ENCODE data around the gene ZDHHC14. TPM values are rescaled to one million over a fixed set of nuclear protein-coding genes. Genes with fewer than 3 reads are reported as not detected.
"Not testable (repeated sequence)": the region's sequence is repeated elsewhere in the genome, so short reads cannot be mapped to it uniquely, and the experiment has no call there.

The ZDHHC14 gene
- total and polyA plus RNA-seq, 9 donors = 4.9 to 16.4 (median 5.9) TPM

- WGBS, 3 donors = 88 to 90% (median 89%) methylated on average over 14 of the region's 14 CpGs
- no peak for DNase-seq
- no peak overlapping the region for H3K27ac ChIP-seq
- no peaks in the 10 kb centered on the region for H3K9me3 ChIP-seq
- TF ChIP-seq CTCF (IDR thresholded peaks at IDR 0.05) (no peak), EP300 (IDR thresholded peaks at IDR 0.05) (no peak), POLR2A (IDR thresholded peaks at IDR 0.05) (no peak)
- no peaks in the 10 kb centered on the region for H3K4me1 ChIP-seq (ENCODE audit: insufficient read depth)
- no peak overlapping the region for H3K4me3 ChIP-seq
- H3K36me3 ChIP-seq = no peaks in the 10 kb centered on the region
- intact Hi-C loops (cut with DNase I) = no loop called here
- H3K27me3 ChIP-seq = no peaks in the 10 kb centered on the region
Measured at GRCh38 chr6:157392927-157393668, 12.1 kb downstream of the ZDHHC14 start.

GRCh38 chr6:157393669-157394327 is 12.8 kb downstream of the ZDHHC14 start:
- H3K4me1 ChIP-seq (ENCODE audit: insufficient read depth) = no peaks in the 10 kb centered on the region
- H3K27me3 ChIP-seq = no peaks in the 10 kb centered on the region
- intact Hi-C loops (cut with DNase I) = no loop called here
- TF ChIP-seq EP300 (IDR thresholded peaks at IDR 0.05) (no peak), POLR2A (IDR thresholded peaks at IDR 0.05) (no peak), CTCF (IDR thresholded peaks at IDR 0.05) (no peak)
- 87 to 95% (median 91%) methylated on average over 6 of the region's 6 CpGs for WGBS, 3 donors
- no peaks in the 10 kb centered on the region for H3K36me3 ChIP-seq
- H3K27ac ChIP-seq = no peak overlapping the region
- DNase-seq = no peak
- no peaks in the 10 kb centered on the region for H3K9me3 ChIP-seq
- no peak overlapping the region for H3K4me3 ChIP-seq

- H3K27ac ChIP-seq; intact Hi-C loops (cut with DNase I): not testable (repeated sequence)
- WGBS, 3 donors = 97 to 98% (median 98%) methylated on average over 11 of the region's 11 CpGs
Measured at GRCh38 chr6:157395199-157395598, 14.2 kb downstream of the ZDHHC14 start.

GRCh38 chr6:157396026-157396425 is 15.0 kb downstream of the ZDHHC14 start:
- intact Hi-C loops (cut with DNase I) = no loop called here
- H3K9me3 ChIP-seq = no peaks in the 10 kb centered on the region
- WGBS, 3 donors = 69 to 95% (median 88%) methylated on average over 3 of the region's 3 CpGs
- TF ChIP-seq POLR2A (IDR thresholded peaks at IDR 0.05) (no peak), EP300 (IDR thresholded peaks at IDR 0.05) (no peak), CTCF (IDR thresholded peaks at IDR 0.05) (no peak)
- H3K4me3 ChIP-seq = no peak overlapping the region
- DNase-seq = no peak
- no peaks in the 10 kb centered on the region for H3K36me3 ChIP-seq
- no peaks in the 10 kb centered on the region for H3K27me3 ChIP-seq
- H3K27ac ChIP-seq = no peak overlapping the region
- no peaks in the 10 kb centered on the region for H3K4me1 ChIP-seq (ENCODE audit: insufficient read depth)

More at GRCh38 chr6:157395199-157395598, 14.2 kb downstream of the ZDHHC14 start:
- not testable (repeated sequence) for H3K27me3 ChIP-seq; H3K4me3 ChIP-seq; DNase-seq; H3K4me1 ChIP-seq (ENCODE audit: insufficient read depth); H3K9me3 ChIP-seq; H3K36me3 ChIP-seq

GRCh38 chr6:157397660-157398059 is 16.7 kb downstream of the ZDHHC14 start:
- H3K9me3 ChIP-seq = no peaks in the 10 kb centered on the region
- no peak overlapping the region for H3K27ac ChIP-seq
- no peaks in the 10 kb centered on the region for H3K36me3 ChIP-seq
- DNase-seq = no peak
- intact Hi-C loops (cut with DNase I) = no loop called here
- H3K4me1 ChIP-seq (ENCODE audit: insufficient read depth) = no peaks in the 10 kb centered on the region
- no peak overlapping the region for H3K4me3 ChIP-seq
- H3K27me3 ChIP-seq = no peaks in the 10 kb centered on the region
- WGBS, 3 donors = 87 to 91% (median 89%) methylated on average over 9 of the region's 9 CpGs
- TF ChIP-seq POLR2A (IDR thresholded peaks at IDR 0.05) = no peak
- TF ChIP-seq EP300 (IDR thresholded peaks at IDR 0.05) = no peak
- no peak for TF ChIP-seq CTCF (IDR thresholded peaks at IDR 0.05)

Data from ovary (tissue), 9 donors.